ENCODE results near the gene PPA1.

DNA sequence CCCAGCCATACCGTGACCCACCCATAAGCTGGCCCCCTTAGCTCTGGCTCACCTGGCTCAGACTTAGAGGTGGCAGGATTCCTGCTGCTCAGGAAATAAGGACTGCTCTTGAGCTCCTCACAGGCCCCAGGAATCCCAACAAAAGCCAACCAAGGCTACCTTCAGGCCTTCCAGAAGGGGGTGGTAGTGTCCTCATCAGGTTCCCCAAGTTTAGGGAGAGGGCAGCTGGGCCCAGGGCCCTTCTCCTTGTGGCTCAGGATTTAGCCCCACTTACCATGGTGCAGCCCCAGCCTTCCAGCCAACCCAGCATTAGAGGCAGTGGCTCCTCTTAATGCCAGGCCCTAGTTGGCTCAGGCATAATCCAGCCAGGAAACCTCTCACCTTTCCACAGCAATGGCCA lies 27.0 kb upstream of the PPA1 start:
- TF ChIP-seq CTCF (IDR thresholded peaks at IDR 0.05 in 2 of 3, conservative IDR thresholded peaks at IDR 0.05 in 1 of 3; ENCODE audit: borderline replicate concordance in 1 of 3, insufficient read depth in 1 of 3, low read depth in 2 of 3, low read length in 2 of 3) (0 out of 6 replicates have a peak, but pooled peaks of 1 of the 3 experiments have one; percentile 12), POLR2A (IDR thresholded peaks at IDR 0.05; ENCODE audit: borderline replicate concordance, extremely low read depth, insufficient read depth, insufficient read length) (no peak), ZNF274 (IDR thresholded peaks at IDR 0.05; ENCODE audit: low read depth, low read length) (no peak), JUND (IDR thresholded peaks at IDR 0.05) (no peak), SRF (IDR thresholded peaks at IDR 0.05; ENCODE audit: low read depth) (no peak), SP1 (IDR thresholded peaks at IDR 0.05; ENCODE audit: low read depth) (no peak)
- TF ChIP-seq, protein P1, sequence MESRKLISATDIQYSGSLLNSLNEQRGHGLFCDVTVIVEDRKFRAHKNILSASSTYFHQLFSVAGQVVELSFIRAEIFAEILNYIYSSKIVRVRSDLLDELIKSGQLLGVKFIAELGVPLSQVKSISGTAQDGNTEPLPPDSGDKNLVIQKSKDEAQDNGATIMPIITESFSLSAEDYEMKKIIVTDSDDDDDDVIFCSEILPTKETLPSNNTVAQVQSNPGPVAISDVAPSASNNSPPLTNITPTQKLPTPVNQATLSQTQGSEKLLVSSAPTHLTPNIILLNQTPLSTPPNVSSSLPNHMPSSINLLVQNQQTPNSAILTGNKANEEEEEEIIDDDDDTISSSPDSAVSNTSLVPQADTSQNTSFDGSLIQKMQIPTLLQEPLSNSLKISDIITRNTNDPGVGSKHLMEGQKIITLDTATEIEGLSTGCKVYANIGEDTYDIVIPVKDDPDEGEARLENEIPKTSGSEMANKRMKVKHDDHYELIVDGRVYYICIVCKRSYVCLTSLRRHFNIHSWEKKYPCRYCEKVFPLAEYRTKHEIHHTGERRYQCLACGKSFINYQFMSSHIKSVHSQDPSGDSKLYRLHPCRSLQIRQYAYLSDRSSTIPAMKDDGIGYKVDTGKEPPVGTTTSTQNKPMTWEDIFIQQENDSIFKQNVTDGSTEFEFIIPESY (IDR thresholded peaks at IDR 0.05; ENCODE audit: extremely low read depth, insufficient replicate concordance, low read length) = no peak

Data from HCT116 (cell line).